Coronary artery (tissue), 2 donors: ENCODE measurements around the gene PRDM16.

ENCODE experiments used
- DNase-seq: peaks from one replicate; pipeline ENCODE4 v3.0.0-alpha.2; 2017; ENCODE audit warnings: low spot score
- H3K27ac ChIP-seq, 2 donors: fragments of 200-600 bp; sonication (generic); one replicate each; pipeline ENCODE4 v1.5.1; 2016 to 2019
- H3K4me3 ChIP-seq: fragments of 200-600 bp; sonication (generic); 2 replicates; pipeline ENCODE4 v1.5.1; 2016; ENCODE audit warnings: mild to moderate bottlenecking, moderate library complexity
- TF ChIP-seq, protein P1 (sequence below): fragments of 200-600 bp; sonication (generic); IDR thresholded peaks from one replicate; pipeline ENCODE4 v1.5.1; 2019; ENCODE audit warnings: antibody characterized with exemption

Gene PRDM16

DNA sequence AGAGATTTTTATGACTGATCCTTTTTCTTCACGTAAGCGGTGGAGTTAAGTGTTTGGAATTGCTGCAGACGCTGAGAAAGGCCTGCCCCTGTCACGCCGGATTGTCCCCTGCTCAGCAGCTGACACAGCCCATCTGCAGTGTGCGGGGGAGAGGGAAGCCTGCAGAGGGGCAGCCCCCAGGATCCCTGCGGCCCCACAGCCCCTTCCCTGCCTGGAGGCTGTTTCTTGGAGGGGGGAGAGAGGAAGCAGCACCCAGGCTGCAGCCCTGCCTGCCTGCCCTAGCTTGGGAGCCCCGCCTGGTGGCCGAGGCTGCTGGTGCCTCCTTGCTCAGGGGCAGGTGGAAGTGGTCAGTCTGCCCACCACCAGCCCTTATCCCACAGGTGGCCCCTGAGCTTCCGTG, 50.7 kb downstream of the PRDM16 start:
- Histone ChIP-seq H3K4me3 (peak overlapping the region; percentile 45), H3K27ac (peak overlapping the region; percentile 90 to 91)
- TF ChIP-seq, protein P1, sequence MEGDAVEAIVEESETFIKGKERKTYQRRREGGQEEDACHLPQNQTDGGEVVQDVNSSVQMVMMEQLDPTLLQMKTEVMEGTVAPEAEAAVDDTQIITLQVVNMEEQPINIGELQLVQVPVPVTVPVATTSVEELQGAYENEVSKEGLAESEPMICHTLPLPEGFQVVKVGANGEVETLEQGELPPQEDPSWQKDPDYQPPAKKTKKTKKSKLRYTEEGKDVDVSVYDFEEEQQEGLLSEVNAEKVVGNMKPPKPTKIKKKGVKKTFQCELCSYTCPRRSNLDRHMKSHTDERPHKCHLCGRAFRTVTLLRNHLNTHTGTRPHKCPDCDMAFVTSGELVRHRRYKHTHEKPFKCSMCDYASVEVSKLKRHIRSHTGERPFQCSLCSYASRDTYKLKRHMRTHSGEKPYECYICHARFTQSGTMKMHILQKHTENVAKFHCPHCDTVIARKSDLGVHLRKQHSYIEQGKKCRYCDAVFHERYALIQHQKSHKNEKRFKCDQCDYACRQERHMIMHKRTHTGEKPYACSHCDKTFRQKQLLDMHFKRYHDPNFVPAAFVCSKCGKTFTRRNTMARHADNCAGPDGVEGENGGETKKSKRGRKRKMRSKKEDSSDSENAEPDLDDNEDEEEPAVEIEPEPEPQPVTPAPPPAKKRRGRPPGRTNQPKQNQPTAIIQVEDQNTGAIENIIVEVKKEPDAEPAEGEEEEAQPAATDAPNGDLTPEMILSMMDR: no peak
- no peak for DNase-seq

DNA sequence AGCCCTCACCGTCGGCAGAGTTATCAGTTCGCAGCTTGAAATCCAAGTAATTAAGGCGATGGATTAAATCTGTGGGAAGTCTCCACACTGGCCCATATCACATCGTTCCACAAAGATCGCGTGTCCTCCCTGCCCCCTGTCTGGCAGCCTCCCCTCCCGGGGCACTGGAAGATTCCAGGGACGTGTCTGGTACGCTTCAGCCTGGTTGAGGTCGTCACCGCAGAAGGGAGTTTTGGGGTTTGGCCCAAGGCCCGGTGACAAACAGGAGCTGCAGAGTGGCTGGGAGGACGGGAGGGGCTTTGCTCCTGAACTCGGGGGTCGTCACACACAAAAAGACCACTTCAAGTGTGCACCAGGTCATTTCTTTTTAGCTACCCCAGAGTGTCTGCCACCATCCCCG, 51.1 kb downstream of the PRDM16 start:
- DNase-seq: no peak
- peak overlapping the region; percentile 45 for H3K4me3 ChIP-seq
- H3K27ac ChIP-seq: peak overlapping the region; percentile 90 to 91
- TF ChIP-seq, protein P1: no peak

GRCh38 chr1:3120994-3121393, 52.0 kb downstream of the PRDM16 start:
- TF ChIP-seq, protein P1: no peak
- H3K27ac ChIP-seq: peak overlapping the region; percentile 90 to 91
- H3K4me3 ChIP-seq: no peak overlapping the region
- no peak for DNase-seq

DNA sequence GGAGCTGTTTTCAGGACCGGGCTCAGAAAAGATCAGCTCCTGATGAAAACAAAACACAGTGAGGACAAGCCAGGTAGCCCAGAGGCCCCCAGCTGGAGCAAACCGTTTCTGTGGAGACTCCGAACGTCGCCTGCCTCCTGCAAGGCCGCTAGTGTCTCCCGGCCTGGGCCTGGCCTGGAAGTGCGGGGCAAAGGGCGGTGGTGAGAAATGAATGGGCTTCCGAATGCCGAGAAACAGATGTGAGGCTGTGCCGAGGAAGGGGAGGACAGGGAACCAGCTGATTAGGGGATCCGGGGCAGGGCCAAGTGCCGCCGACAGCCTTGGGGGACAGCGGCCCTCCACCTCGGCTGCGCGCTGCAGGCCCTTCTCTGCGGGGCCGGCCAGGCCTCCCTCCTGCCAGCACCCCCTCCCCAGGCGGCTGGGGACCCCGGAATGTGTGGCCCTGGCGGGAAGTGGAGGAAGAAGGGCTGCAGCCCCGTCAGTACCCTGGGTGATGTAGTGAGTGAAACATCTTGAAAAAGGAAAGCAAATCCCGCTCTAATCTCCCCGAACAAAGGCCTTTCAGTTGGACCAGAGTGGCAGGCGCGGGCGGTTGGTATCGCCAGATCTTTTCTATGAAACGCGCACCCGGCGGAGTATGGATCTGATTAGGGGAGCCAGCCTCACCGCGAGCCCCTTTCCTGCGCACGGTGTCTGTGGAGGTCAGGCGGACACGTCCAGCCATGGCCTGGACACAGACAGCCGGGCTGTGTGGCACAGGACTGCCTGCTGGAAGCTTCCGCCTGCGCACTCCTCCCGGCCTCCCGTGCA, 52.6 kb downstream of the PRDM16 start:
- DNase-seq: no peak
- Histone ChIP-seq H3K27ac (peak overlapping the region; percentile 90 to 91), H3K4me3 (no peak overlapping the region)
- TF ChIP-seq, protein P1: no peak

DNA sequence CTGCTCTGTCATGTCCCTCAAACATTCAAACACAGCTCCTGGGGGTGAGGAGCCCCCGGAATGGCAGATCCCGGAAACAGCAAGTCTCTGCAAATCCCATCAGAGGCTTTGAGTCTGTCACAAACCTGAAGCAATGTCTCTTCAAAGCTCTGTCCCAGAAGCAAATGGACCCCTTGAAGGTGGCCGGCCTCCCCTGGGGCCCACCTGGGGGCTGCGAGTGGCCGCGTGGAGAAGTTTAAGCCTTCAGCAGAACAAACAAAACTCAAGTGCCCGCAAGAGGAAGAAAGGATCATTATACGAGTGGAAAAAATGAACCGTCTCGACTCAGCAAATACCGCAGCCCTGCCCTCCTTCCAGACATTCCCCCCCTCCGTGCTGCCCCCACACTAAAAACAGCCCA, 53.3 kb downstream of the PRDM16 start:
- peak overlapping the region; percentile 90 to 91 for H3K27ac ChIP-seq
- H3K4me3 ChIP-seq: no peak overlapping the region
- TF ChIP-seq, protein P1: no peak

GRCh38 chr1:3124246-3124645, 55.2 kb downstream of the PRDM16 start:
- no peak overlapping the region for H3K4me3 ChIP-seq
- H3K27ac ChIP-seq: peak overlapping the region; percentile 90 to 91
- no peak for DNase-seq
- TF ChIP-seq, protein P1: no peak

More for the DNA sequence above, 53.3 kb downstream of the PRDM16 start:
- no peak for DNase-seq

GRCh38 chr1:3125078-3125477, 56.1 kb downstream of the PRDM16 start:
- Histone ChIP-seq H3K4me3 (no peak overlapping the region), H3K27ac (peak overlapping the region; percentile 90 to 91)
- TF ChIP-seq, protein P1: no peak
- no peak for DNase-seq
